Neural cell (in vitro differentiated cells): Measurements from ENCODE around the gene NSL1.

Experiments
- EP300 ChIP-seq: fragments of 450-650 bp; conservative IDR thresholded peaks from 2 replicates; pipeline ENCODE4 v1.6.1; 2014; ENCODE audit warnings: antibody characterized with exemption, mild to moderate bottlenecking, moderate library complexity; ENCODE audit not compliant: poor library complexity, severe bottlenecking
- TF ChIP-seq, protein P1 (sequence below): fragments of 450-650 bp; IDR thresholded peaks from 2 replicates; pipeline ENCODE4 v1.5.1; 2014; ENCODE audit warnings: antibody characterized with exemption, mild to moderate bottlenecking, moderate library complexity; ENCODE audit not compliant: poor library complexity, severe bottlenecking

DNA sequence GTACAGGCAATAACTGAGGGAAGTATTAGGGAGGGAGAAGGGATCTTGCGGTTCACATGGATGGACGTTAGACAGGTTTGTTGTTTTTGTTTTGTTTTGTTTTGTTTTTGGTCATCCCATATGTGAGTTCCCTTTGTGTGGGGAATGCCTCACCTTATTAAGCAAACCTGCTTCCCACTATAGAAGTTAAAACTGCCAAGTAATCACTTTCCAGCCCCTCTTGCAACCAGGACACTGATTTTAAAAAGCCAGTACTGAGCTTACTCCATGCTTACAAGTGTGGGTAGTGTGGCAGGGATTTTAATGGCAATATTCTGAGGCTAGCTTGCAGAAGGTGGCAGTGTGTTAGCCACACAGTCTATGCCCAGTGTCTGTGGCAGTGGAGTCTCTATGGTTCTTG lies 29.4 kb upstream of the NSL1 start:
- TF ChIP-seq, protein P1, sequence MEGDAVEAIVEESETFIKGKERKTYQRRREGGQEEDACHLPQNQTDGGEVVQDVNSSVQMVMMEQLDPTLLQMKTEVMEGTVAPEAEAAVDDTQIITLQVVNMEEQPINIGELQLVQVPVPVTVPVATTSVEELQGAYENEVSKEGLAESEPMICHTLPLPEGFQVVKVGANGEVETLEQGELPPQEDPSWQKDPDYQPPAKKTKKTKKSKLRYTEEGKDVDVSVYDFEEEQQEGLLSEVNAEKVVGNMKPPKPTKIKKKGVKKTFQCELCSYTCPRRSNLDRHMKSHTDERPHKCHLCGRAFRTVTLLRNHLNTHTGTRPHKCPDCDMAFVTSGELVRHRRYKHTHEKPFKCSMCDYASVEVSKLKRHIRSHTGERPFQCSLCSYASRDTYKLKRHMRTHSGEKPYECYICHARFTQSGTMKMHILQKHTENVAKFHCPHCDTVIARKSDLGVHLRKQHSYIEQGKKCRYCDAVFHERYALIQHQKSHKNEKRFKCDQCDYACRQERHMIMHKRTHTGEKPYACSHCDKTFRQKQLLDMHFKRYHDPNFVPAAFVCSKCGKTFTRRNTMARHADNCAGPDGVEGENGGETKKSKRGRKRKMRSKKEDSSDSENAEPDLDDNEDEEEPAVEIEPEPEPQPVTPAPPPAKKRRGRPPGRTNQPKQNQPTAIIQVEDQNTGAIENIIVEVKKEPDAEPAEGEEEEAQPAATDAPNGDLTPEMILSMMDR: no peak
- TF ChIP-seq EP300: no peak
